Thyroid gland (tissue), 4 donors: ENCODE data around the gene AGBL1.

ENCODE experiments used
- POLR2A ChIP-seq, 2 donors: fragments of 450-650 bp; IDR thresholded peaks; one replicate each; pipeline ENCODE4 v1.6.1; 2017; ENCODE audit warnings: antibody characterized with exemption in 2 of 2, mild to moderate bottlenecking in 2 of 2, moderate library complexity in 1 of 2
- TF ChIP-seq, protein P1 (sequence below), 6 experiments: fragments of 200-600 bp in 3 of 6; fragments of 450-650 bp in 3 of 6; sonication (generic) in 3 of 6; IDR thresholded peaks; one replicate each; pipeline ENCODE4 v1.5.1; 2016 to 2019; ENCODE audit warnings: antibody characterized with exemption in 6 of 6, mild to moderate bottlenecking in 2 of 6, inconsistent platforms in 1 of 6, moderate library complexity in 1 of 6

- TF ChIP-seq, protein P1, sequence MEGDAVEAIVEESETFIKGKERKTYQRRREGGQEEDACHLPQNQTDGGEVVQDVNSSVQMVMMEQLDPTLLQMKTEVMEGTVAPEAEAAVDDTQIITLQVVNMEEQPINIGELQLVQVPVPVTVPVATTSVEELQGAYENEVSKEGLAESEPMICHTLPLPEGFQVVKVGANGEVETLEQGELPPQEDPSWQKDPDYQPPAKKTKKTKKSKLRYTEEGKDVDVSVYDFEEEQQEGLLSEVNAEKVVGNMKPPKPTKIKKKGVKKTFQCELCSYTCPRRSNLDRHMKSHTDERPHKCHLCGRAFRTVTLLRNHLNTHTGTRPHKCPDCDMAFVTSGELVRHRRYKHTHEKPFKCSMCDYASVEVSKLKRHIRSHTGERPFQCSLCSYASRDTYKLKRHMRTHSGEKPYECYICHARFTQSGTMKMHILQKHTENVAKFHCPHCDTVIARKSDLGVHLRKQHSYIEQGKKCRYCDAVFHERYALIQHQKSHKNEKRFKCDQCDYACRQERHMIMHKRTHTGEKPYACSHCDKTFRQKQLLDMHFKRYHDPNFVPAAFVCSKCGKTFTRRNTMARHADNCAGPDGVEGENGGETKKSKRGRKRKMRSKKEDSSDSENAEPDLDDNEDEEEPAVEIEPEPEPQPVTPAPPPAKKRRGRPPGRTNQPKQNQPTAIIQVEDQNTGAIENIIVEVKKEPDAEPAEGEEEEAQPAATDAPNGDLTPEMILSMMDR (IDR thresholded peaks at IDR 0.05) = no peak
- no peak for TF ChIP-seq POLR2A (IDR thresholded peaks at IDR 0.05)
Measured at GRCh38 chr15:86154705-86155104, 75.0 kb downstream of the AGBL1 start.
